Endothelial cell of umbilical vein (primary cell): ENCODE measurements around the gene TGFBR3. TPM values are rescaled to one million over a fixed set of nuclear protein-coding genes. Genes with fewer than 3 reads are reported as not detected.
"Not testable (repeated sequence)": the region's sequence is repeated elsewhere in the genome, so short reads cannot be mapped to it uniquely, and the experiment has no call there.

Experiments used
- BruUV-seq: library from RNA; stranded (reverse); fragments of 400-500 nt; replicated peaks from 2 replicates; lab custom pipeline; 2021; lab: Mats Ljungman, UMichigan
- CTCF ChIA-PET: fragments of 300-600, 350-600 bp; sonication (Branson Sonifier 250); formaldehyde crosslinking; loops from one replicate; lab custom pipeline; 2021; ENCODE audit warnings: antibody characterized with exemption, inconsistent platforms; lab: Charles Lee
- POLR2A ChIA-PET: fragments of 300-600, 350-600 bp; sonication (Branson Sonifier 250); formaldehyde crosslinking; loops from one replicate; lab custom pipeline; 2021; ENCODE audit warnings: antibody characterized with exemption, inconsistent platforms; lab: Charles Lee
- DNase-seq: peaks from one replicate; pipeline ENCODE4 v3.0.0-alpha.2; 2011; ENCODE audit warnings: low read depth, low spot score
- FAIRE-seq: peaks from 2 replicates; lab custom pipeline; 2011; peaks lifted over from hg19 to GRCh38; lab: Jason Lieb, UNC
- H2AFZ ChIP-seq: 2 replicates; pipeline ENCODE4 v1.6.0; 2012; ENCODE audit warnings: low read depth, low read length, control low read depth, inconsistent platforms
- H3K27ac ChIP-seq: 2 replicates; pipeline ENCODE4 v1.5.1; 2011; ENCODE audit warnings: low read depth, mild to moderate bottlenecking, control low read depth, low read length, moderate library complexity; ENCODE audit not compliant: insufficient read depth
- H3K27me3 ChIP-seq, 2 experiments: 2 replicates each; pipeline versions ENCODE4 v1.6.0 to v1.6.1; 2011; ENCODE audit warnings: low read length in 2 of 2, mixed read lengths in 1 of 2; ENCODE audit not compliant: control insufficient read depth in 2 of 2, insufficient read depth in 2 of 2
- H3K36me3 ChIP-seq, 2 experiments: 2 replicates in 1 of 2; 3 replicates in 1 of 2; pipeline ENCODE4 v1.5.1; 2011; ENCODE audit warnings: low read length in 2 of 2, mild to moderate bottlenecking in 1 of 2, moderate library complexity in 1 of 2; ENCODE audit not compliant: control insufficient read depth in 2 of 2, insufficient read depth in 2 of 2; ENCODE audit errors: extremely low read depth in 1 of 2
- H3K4me1 ChIP-seq: 3 replicates; pipeline ENCODE4 v1.5.1; 2011; ENCODE audit warnings: mild to moderate bottlenecking, low read length; ENCODE audit not compliant: control insufficient read depth, insufficient read depth; ENCODE audit errors: extremely low read depth
- H3K4me2 ChIP-seq: 2 replicates; pipeline ENCODE4 v1.6.1; 2011; ENCODE audit warnings: low read length, control low read depth, mixed read lengths; ENCODE audit not compliant: insufficient read depth
- H3K4me3 ChIP-seq, 3 experiments: fragments of 200-600 bp in 1 of 3; sonication (generic), shearing (Covaris generic) in 1 of 3; replicated peaks in 1 of 3; 2 replicates each; pipeline ENCODE4 v1.5.1; 2011 to 2016; ENCODE audit warnings: control low read depth in 3 of 3, low read length in 3 of 3, mild to moderate bottlenecking in 2 of 3, inconsistent platforms in 1 of 3, low read depth in 1 of 3, moderate library complexity in 1 of 3; ENCODE audit not compliant: insufficient read depth in 1 of 3
- H3K79me2 ChIP-seq: 2 replicates; pipeline ENCODE4 v1.6.0; 2012; ENCODE audit warnings: low read length, inconsistent platforms; ENCODE audit not compliant: control insufficient read depth, insufficient read depth
- H3K9ac ChIP-seq: replicated peaks from 2 replicates; pipeline ENCODE3; 2011; ENCODE audit warnings: low read length, control low read depth; ENCODE audit not compliant: insufficient read depth; ENCODE audit errors: extremely low read depth
- H3K9me1 ChIP-seq: replicated peaks from 3 replicates; pipeline ENCODE4 v1.6.0; 2011; ENCODE audit warnings: mild to moderate bottlenecking, low read length; ENCODE audit not compliant: control insufficient read depth, insufficient read depth; ENCODE audit errors: extremely low read depth
- H3K9me3 ChIP-seq: replicated peaks from 2 replicates; pipeline ENCODE4 v1.5.1; 2012; ENCODE audit warnings: low read length, inconsistent platforms; ENCODE audit not compliant: control insufficient read depth, insufficient read depth
- H4K20me1 ChIP-seq: replicated peaks from 2 replicates; pipeline ENCODE3; 2011; ENCODE audit warnings: mild to moderate bottlenecking, low read length; ENCODE audit not compliant: control insufficient read depth, insufficient read depth; ENCODE audit errors: extremely low read depth
- EZH2 ChIP-seq: IDR thresholded peaks from 2 replicates; pipeline ENCODE4 v1.6.1; 2012; ENCODE audit warnings: borderline replicate concordance, low read depth, mild to moderate bottlenecking, moderate library complexity, low read length, inconsistent platforms; ENCODE audit not compliant: severe bottlenecking
- FOS ChIP-seq: IDR thresholded peaks from 2 replicates; pipeline ENCODE4 v1.6.1; 2011; ENCODE audit warnings: mild to moderate bottlenecking, low read length, moderate library complexity, borderline replicate concordance; ENCODE audit not compliant: insufficient read depth
- GATA2 ChIP-seq: IDR thresholded peaks from 2 replicates; pipeline ENCODE4 v1.7.0; 2011; ENCODE audit warnings: low read depth, mild to moderate bottlenecking, moderate library complexity, mixed read lengths, low read length; ENCODE audit not compliant: insufficient read length, insufficient read depth
- JUN ChIP-seq: IDR thresholded peaks from 2 replicates; pipeline ENCODE4 v1.6.1; 2011; ENCODE audit warnings: borderline replicate concordance, low read depth; ENCODE audit not compliant: insufficient read length, insufficient read depth
- MYC ChIP-seq: IDR thresholded peaks from one replicate; pipeline ENCODE4 v1.6.1; 2011; ENCODE audit warnings: mild to moderate bottlenecking, low read depth, low read length
- POLR2A ChIP-seq: IDR thresholded peaks from 2 replicates; pipeline ENCODE4 v1.6.1; 2012; ENCODE audit warnings: low read depth, mild to moderate bottlenecking, control low read depth, low read length
- dilution Hi-C: fragments of 300-500 bp; cut with MboI; formaldehyde crosslinking; loops from one replicate; pipeline ENCODE4 v1.15.0; 2019; ENCODE audit warnings: low sequenced_read_pairs; ENCODE audit not compliant: extremely low pct_ligation_motif_present
- intact Hi-C: fragments of 100-400 bp; cut with micrococcal nuclease; formaldehyde crosslinking; loops from one replicate; pipeline ENCODE4 v1.10.0; 2022
- polyA plus RNA-seq, 4 experiments: library from polyadenylated mRNA; depleted of rRNA in 3 of 4; stranded (reverse) in 3 of 4; unstranded in 1 of 4; fragments of >200 nt; gene quantifications; 2 replicates each; pipeline versions ENCODE4 v1.2.1 to v1.2.3, GENCODE V29; 2011 to 2012; ENCODE audit warnings: missing spikeins in 1 of 4
- total RNA-seq: library from RNA; stranded (reverse); gene quantifications from 2 replicates; pipeline ENCODE4 v1.2.3, GENCODE V29; 2021

The TGFBR3 gene
- total and polyA plus RNA-seq, 2 donors (not counting 3 experiments of a cell fraction or from before 2014, with no cell fraction given), result 8.0 to 13.4 TPM

- H4K20me1 ChIP-seq, CTCF ChIA-PET, intact Hi-C loops, DNase-seq, H3K79me2 ChIP-seq, H3K9ac ChIP-seq, H3K4me3 ChIP-seq, H3K4me1 ChIP-seq, H3K27me3 ChIP-seq, H3K4me2 ChIP-seq, POLR2A ChIA-PET, H3K27ac ChIP-seq, H3K9me3 ChIP-seq, FAIRE-seq, BruUV-seq, H3K36me3 ChIP-seq, H3K9me1 ChIP-seq, H2AFZ ChIP-seq, dilution Hi-C loops: not testable (repeated sequence)
Observed at GRCh38 chr1:91840276-91840675, 45.7 kb downstream of the TGFBR3 start.

- Histone ChIP-seq H3K79me2 (no peaks in the 10 kb centered on the region), H3K36me3 (no peaks in the 10 kb centered on the region), H3K9me1 (no peaks in the 10 kb centered on the region), H3K4me2 (no peak overlapping the region), H3K4me1 (no peaks in the 10 kb centered on the region), H3K9ac (no peak overlapping the region), H3K27me3 (no peaks in the 10 kb centered on the region), H4K20me1 (peaks cover 2% of the 10 kb centered on the region), H2AFZ (no peak overlapping the region), H3K27ac (no peak overlapping the region), H3K4me3 (no peak overlapping the region), H3K9me3 (no peaks in the 10 kb centered on the region)
- BruUV-seq, result no TSS peak
- ChIA-PET POLR2A (no interaction called here), CTCF (interaction anchor here (1.0 to 1.9 kb wide), 2 partner anchors 9 to 324 kb away, joined by 4 to 7 read pairs; no protein-coding TSS in a partner anchor)
- FAIRE-seq, result no peak
- dilution Hi-C loops, result no loop called here
- DNase-seq, result no peak
- intact Hi-C loops, result no loop called here
- no peak for TF ChIP-seq FOS
- TF ChIP-seq EZH2, result no peak
- no peak for TF ChIP-seq GATA2
- TF ChIP-seq POLR2A, result no peak
- no peak for TF ChIP-seq MYC
- no peak for TF ChIP-seq JUN
Observed at GRCh38 chr1:91836331-91837040, 49.5 kb downstream of the TGFBR3 start.
